Aorta (tissue), 5 donors: Measurements from ENCODE around the gene ALK. TPM values are rescaled to one million over a fixed set of nuclear protein-coding genes. Genes with fewer than 3 reads are reported as not detected.

Experiments used
- ATAC-seq: fragments of 200-7000 bp; cut with Tn5 transposase; one replicate; pipeline ENCODE4 v1.9.1; 2022; ENCODE audit warnings: moderate library complexity; ENCODE audit not compliant: low FRiP score
- DNase-seq, 2 donors: peaks; one replicate each; pipeline ENCODE4 v3.0.0-alpha.2; 2020
- H3K27ac ChIP-seq, 2 donors: one replicate each; pipeline ENCODE4 v1.5.1; 2013; ENCODE audit warnings: low read length in 2 of 2, mild to moderate bottlenecking in 2 of 2, moderate library complexity in 2 of 2, control low read depth in 1 of 2, inconsistent platforms in 1 of 2, low read depth in 1 of 2
- H3K27me3 ChIP-seq, 2 donors: one replicate each; pipeline ENCODE4 v1.6.1; 2013; ENCODE audit warnings: control low read depth in 1 of 2, low read length in 1 of 2, mild to moderate bottlenecking in 1 of 2, moderate library complexity in 1 of 2; ENCODE audit not compliant: insufficient read depth in 2 of 2, control insufficient read depth in 1 of 2
- H3K36me3 ChIP-seq, 2 donors: one replicate each; pipeline ENCODE4 v1.6.1; 2013; ENCODE audit warnings: control low read depth in 1 of 2, low read length in 1 of 2, mild to moderate bottlenecking in 1 of 2; ENCODE audit not compliant: insufficient read depth in 2 of 2, control insufficient read depth in 1 of 2
- H3K4me1 ChIP-seq, 2 donors: one replicate each; pipeline ENCODE4 v1.6.1; 2013; ENCODE audit warnings: low read length in 2 of 2, control low read depth in 1 of 2, mild to moderate bottlenecking in 1 of 2, moderate library complexity in 1 of 2; ENCODE audit not compliant: insufficient read depth in 2 of 2, control insufficient read depth in 1 of 2
- H3K4me3 ChIP-seq, 2 donors: one replicate each; pipeline ENCODE4 v1.5.1; 2013; ENCODE audit warnings: low read length in 2 of 2, control low read depth in 1 of 2, mild to moderate bottlenecking in 1 of 2
- H3K9me3 ChIP-seq: one replicate; pipeline ENCODE4 v1.6.1; 2013; ENCODE audit warnings: mild to moderate bottlenecking, low read length; ENCODE audit not compliant: control insufficient read depth
- WGBS, 2 donors: extraction: QIAGEN DNeasy Blood & Tissue Kit; methylation state at CpG; one replicate each; pipeline ENCODE4 v1.1.7; 2013; 5-methylcytosine and 5-hydroxymethylcytosine counted together
- intact Hi-C, 2 donors: fragments of 100-400 bp; cut with DNase I; formaldehyde crosslinking; loops; one replicate each; pipeline versions ENCODE4 v1.14.2 to v1.15.0; 2022
- polyA plus RNA-seq, 2 donors: library from polyadenylated mRNA; stranded (reverse); fragments of 200-250 nt; gene quantifications; one replicate each; pipeline ENCODE4 v1.2.3, GENCODE V29; 2013
- total RNA-seq, 2 donors: library from RNA; stranded (reverse); fragmentation: NEBNext Ultra II Directional; extraction: Animal tissue kit (Norgen Biotek cat#: 25700); gene quantifications; one replicate each; pipeline ENCODE4 v1.2.1, GENCODE V29; 2021
- donor health status: healthy with polysubstance abuse.
- donor health status: Bipolar disorder and iron deficiency.
- donor health status: DM: no; HTN: no; CAD: no.
- donor health status: DM: no; HTN: no; CAD: no.
- donor health status: DM: yes; HTN: yes; CAD: no.

The ALK gene
- total and polyA plus RNA-seq, 4 donors: 0.13 to 0.30 TPM; not detected in 2

DNA sequence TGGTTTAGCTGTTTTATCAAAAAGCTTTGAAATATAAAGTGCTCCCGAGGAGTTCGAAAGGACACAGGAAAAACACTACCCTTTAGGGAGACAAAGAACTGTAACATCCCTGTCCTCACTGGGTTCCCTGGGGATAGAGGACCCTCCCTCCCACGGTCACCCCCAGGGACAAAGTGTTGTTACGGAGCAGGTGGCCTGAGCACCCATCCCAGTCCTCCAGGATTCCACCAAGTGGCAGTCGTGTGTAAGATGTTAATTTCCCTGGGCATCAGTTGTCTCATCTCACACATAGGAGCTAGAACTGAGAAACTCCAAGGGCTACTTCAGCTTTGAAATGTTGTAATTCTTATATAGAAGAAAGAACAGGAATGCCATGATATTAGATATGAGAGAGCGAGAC, 137.7 kb downstream of the ALK start:
- intact Hi-C loops: no loop called here
- no peak overlapping the region for H3K4me3 ChIP-seq
- H3K27ac ChIP-seq: no peak overlapping the region
- DNase-seq (no peak), ATAC-seq (no peak)
- H3K9me3 ChIP-seq: no peaks in the 10 kb centered on the region
- H3K4me1 ChIP-seq: no peaks in the 10 kb centered on the region
- WGBS, 2 donors: 61 to 74% methylated on average over 6 of the region's 6 CpGs
- peaks cover 0 to 1% of the 10 kb centered on the region in 2 donors for H3K27me3 ChIP-seq
- no peaks in the 10 kb centered on the region for H3K36me3 ChIP-seq

DNA sequence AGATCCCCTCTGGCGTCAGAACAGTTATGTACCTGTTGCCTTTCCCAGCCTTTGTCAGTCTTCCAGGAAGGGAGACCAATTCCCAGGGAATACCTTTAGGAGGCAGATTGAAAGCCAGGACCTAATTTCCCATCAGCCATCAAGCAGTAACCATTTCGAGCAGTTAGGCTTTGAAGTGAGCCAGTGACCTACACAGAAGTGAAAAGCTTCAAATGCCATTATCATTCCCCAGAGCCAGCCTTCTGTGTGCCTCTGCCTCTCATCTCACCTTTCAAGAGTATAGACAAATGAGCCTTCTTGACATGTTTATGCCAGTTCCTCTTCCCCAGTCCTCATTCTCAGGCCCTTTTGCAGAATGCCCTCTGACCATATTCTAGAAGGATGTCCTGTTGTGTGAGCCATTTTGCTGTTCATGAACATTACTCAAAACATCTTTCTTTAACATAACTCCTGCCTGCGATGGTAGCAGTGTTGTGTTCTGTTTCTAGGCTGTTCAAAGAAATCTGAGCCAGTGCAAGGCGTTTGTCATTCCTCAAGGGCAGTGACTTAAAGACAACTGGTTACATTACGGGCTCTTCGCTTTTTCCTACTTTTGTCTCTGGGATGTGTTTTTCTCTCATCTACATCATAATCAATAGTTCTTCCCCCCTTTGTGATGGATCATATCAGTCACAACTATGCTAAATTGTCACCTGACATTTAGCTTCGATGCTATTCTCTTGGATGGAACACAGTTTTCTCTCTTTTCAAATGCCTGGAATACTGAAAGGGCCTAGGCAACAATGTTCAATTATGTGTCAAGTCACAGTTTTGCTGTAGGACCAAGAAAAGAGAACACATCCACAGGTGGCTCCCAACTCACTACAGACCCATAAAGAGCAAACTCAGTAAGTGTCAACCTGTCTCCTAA, 138.6 kb downstream of the ALK start:
- H3K36me3 ChIP-seq: no peaks in the 10 kb centered on the region
- DNase-seq (no peak), ATAC-seq (no peak)
- H3K4me3 ChIP-seq: no peak overlapping the region
- 62 to 64% methylated on average over 7 of the region's 7 CpGs for WGBS, 2 donors
- peaks cover 0 to 1% of the 10 kb centered on the region in 2 donors for H3K27me3 ChIP-seq
- intact Hi-C loops: no loop called here
- no peaks in the 10 kb centered on the region for H3K9me3 ChIP-seq
- H3K4me1 ChIP-seq: no peaks in the 10 kb centered on the region
- H3K27ac ChIP-seq: no peak overlapping the region

DNA sequence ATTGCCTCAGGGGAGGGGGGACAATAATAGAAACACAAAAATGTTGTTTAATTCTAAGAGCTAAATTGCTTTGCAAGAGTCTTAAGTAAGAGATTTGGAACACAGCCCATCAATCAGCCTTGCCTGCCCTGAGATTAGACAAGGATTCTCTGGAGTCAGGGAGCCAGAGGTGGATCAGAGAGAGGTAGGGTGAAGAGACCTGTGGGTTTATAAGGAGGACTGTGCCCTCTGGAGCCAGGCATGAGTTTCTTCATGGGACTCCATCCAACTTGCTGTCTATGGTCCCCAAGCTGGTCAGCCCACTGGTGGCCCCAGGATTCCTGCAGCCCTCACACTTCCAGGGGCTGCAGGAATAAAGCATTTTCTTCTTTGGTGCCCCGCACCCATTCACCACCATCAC, 139.3 kb downstream of the ALK start:
- H3K4me1 ChIP-seq: no peaks in the 10 kb centered on the region
- no peaks in the 10 kb centered on the region for H3K9me3 ChIP-seq
- WGBS, 2 donors: 89 to 100% methylated on average over 1 of the region's 1 CpG
- peaks cover 0 to 1% of the 10 kb centered on the region in 2 donors for H3K27me3 ChIP-seq
- H3K4me3 ChIP-seq: no peak overlapping the region
- H3K27ac ChIP-seq: no peak overlapping the region
- intact Hi-C loops: no loop called here
- H3K36me3 ChIP-seq: no peaks in the 10 kb centered on the region
- ATAC-seq: no peak
- DNase-seq: no peak

DNA sequence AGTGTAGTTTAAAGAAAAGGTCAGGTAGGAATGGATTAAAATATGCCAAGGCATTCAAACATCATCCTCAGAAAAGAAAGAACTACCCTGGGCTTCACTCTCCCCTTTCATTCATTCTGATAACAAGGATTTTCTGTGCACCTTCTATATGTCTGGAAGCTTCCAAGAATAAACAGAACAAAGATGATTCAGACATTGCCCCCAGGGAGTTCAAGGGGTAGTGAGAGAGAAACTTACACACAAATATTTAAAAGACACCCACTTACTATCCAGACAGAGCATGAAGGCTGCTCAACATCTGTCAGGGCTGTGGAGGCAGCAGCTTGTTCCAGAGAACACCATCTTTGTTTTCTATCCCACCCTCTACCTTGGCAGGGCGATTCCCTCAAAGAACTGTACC, 140.5 kb downstream of the ALK start:
- H3K36me3 ChIP-seq: no peaks in the 10 kb centered on the region
- 72% methylated on average over 1 of the region's 1 CpG for WGBS, 2 donors
- H3K4me1 ChIP-seq: no peaks in the 10 kb centered on the region
- ATAC-seq (no peak), DNase-seq (no peak)
- no peak overlapping the region for H3K27ac ChIP-seq
- intact Hi-C loops: no loop called here
- H3K4me3 ChIP-seq: no peak overlapping the region
- H3K27me3 ChIP-seq: peaks cover 0 to 1% of the 10 kb centered on the region in 2 donors
- no peaks in the 10 kb centered on the region for H3K9me3 ChIP-seq

DNA sequence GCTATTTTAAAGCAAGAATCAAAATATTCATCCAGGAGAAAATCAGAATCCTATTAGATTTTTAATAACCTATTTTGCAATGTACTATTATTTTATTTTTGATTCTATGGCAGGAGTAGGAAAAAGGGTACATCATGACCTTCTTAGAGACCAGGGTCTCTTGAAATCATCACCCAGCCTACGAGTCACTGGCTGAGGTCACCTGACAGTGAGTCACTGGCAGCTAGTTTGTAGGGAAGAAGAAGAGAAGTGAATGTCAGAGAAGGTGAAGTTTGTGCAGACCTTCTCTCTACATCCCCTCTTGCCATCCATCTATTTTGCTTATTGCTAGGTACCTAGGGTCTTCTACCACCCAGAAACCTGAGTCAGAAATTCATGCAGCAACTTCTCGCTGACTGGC, 144.2 kb downstream of the ALK start:
- Histone ChIP-seq H3K27ac (no peak overlapping the region), H3K4me1 (no peaks in the 10 kb centered on the region), H3K9me3 (no peaks in the 10 kb centered on the region), H3K4me3 (no peak overlapping the region), H3K36me3 (no peaks in the 10 kb centered on the region), H3K27me3 (no peaks in the 10 kb centered on the region)
- no peak for DNase-seq
- no peak for ATAC-seq
- WGBS, 2 donors: 51 to 59% methylated on average over 2 of the region's 2 CpGs
- intact Hi-C loops: no loop called here

DNA sequence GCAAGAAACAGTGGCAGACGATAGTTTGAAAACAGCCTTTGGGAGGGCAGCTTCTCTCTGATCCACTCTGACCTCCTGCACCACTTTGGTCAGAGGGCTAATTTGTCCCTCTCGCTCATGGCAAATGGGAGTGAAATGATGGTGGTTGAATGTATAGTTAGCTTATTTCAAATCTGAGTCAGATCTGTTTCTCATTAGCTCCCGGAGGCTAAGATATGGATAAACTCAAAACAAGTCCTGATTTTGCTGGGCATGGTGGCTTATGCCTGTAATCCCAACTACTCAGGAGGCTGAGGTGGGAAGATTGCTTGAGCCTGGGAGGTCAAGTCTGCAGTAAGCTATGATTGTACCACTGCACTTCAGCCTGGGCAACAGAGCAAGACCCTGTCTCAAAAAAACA, 145.0 kb downstream of the ALK start:
- ATAC-seq: no peak

DNA sequence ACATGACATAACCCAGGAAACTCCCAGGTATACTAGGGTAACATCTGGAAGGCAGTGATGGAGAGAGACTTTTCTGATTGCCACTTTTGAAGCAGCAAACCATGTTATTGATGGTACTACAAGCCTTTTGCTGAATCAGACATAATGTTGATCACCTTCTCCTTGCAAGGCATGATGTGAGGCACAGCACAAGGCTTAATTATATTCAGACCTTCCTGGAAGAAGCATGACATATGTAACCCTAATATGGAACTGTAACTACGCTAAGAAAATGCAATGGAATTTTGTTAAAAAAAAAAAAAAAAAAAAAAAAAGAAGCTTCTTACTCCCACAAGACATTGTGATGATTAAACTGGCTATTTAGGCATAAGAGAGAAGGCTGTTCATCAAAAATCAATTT, 145.4 kb downstream of the ALK start:
- H3K4me3 ChIP-seq: no peak overlapping the region
- WGBS, 2 donors: 22 to 41% methylated on average over 1 of the region's 1 CpG
- H3K27me3 ChIP-seq: no peaks in the 10 kb centered on the region
- DNase-seq (no peak), ATAC-seq (no peak)
- no peak overlapping the region for H3K27ac ChIP-seq
- no peaks in the 10 kb centered on the region for H3K4me1 ChIP-seq
- no peaks in the 10 kb centered on the region for H3K36me3 ChIP-seq
- no peaks in the 10 kb centered on the region for H3K9me3 ChIP-seq
- intact Hi-C loops: no loop called here

More for the DNA sequence above, 145.0 kb downstream of the ALK start:
- Histone ChIP-seq H3K9me3 (no peaks in the 10 kb centered on the region), H3K4me1 (no peaks in the 10 kb centered on the region), H3K4me3 (no peak overlapping the region), H3K36me3 (no peaks in the 10 kb centered on the region), H3K27me3 (no peaks in the 10 kb centered on the region), H3K27ac (no peak overlapping the region)
- intact Hi-C loops: no loop called here
- WGBS, 2 donors: 42 to 64% methylated on average over 2 to 3 of the region's 3 CpGs
- no peak for DNase-seq

DNA sequence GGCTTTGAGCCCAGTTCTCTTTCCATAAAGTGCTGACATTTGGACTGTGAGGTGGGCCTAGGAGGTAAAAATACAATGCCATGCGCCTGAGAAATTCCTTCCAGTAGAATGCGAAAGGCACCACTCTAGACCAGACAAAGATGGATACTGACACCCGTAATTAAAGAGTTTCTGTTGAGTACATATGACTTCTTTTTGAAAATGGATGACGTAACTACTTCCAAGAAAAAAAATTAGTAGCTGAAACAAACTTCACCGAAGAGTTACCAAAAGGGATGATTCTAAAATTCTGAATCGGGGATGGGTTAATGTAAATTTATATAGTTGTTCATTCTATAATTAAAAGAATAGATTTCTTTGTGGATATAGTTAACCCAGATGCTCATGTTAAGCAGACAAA, 146.8 kb downstream of the ALK start:
- peaks cover 2% of the 10 kb centered on the region for H3K9me3 ChIP-seq
- ATAC-seq: no peak
- no peaks in the 10 kb centered on the region for H3K4me1 ChIP-seq
- 73 to 82% methylated on average over 6 of the region's 6 CpGs for WGBS, 2 donors
- H3K4me3 ChIP-seq: no peak overlapping the region
- intact Hi-C loops: no loop called here
- no peaks in the 10 kb centered on the region for H3K36me3 ChIP-seq
- no peak overlapping the region for H3K27ac ChIP-seq
- H3K27me3 ChIP-seq: no peaks in the 10 kb centered on the region
- DNase-seq: no peak

- Histone ChIP-seq H3K27ac (no peak overlapping the region), H3K27me3 (no peaks in the 10 kb centered on the region), H3K9me3 (peaks cover 2% of the 10 kb centered on the region), H3K4me1 (no peaks in the 10 kb centered on the region), H3K36me3 (no peaks in the 10 kb centered on the region), H3K4me3 (no peak overlapping the region)
- DNase-seq: no peak
- no peak for ATAC-seq
- intact Hi-C loops: no loop called here
- 85 to 86% methylated on average over 3 of the region's 3 CpGs for WGBS, 2 donors
Observed at GRCh38 chr2:29770846-29771245, 150.5 kb downstream of the ALK start.
